Stimulated activated CD4-positive, alpha-beta T cell treated with anti-CD3 and anti-CD28 coated beads, Interleukin-15, amount 100 ng/mL, for 48 hours (primary cell): ENCODE measurements around the gene CTSH.
"Not testable (repeated sequence)": the region's sequence is repeated elsewhere in the genome, so short reads cannot be mapped to it uniquely, and the experiment has no call there.

Source experiments
- DNase-seq, 2 donors: peaks; one replicate each; pipeline ENCODE4 v3.0.0-alpha.2; 2020; ENCODE audit warnings: low read depth in 2 of 2

CTSH gene

DNA sequence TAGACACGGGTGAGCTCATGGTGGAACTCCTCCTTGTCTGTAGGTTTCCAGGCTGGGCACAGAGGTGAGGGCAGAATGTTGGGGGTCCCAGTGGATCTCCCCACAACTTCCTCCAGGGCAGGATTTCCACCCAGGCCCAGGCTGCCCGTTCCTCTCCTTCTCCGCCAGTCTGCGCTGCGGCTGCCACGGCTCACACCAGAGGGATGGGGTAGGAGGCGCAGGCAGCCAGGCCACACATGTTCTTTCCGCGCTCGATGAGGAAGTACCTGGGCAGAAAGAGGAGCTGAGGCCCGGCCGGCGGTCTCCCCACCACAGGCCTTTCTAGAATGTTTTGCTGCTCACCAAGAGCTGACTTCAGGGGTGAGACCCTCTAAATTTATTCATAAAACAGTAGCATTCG is 22.9 kb downstream of the CTSH start:
- no peak for DNase-seq

DNA sequence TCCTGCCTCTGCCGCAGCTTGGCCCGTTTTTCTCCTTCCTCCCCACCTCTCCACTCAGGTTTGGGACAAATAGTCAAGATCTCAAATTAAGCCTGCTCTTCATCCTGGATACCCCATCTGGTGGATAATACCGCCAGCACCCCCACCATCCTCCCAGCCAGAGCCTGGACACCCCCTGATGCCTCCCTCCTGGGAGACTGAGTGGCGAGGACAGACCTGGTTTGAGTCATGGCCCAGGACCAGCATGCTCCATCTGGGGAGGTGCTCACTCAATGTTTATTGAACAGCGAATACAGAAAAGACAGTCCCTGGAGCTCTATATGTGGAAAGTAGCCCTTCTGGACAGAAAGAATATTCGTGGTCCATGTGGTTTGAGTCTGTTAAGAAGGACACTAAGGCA is 23.3 kb downstream of the CTSH start:
- no peak for DNase-seq

- no peak for DNase-seq
Observed at GRCh38 chr15:78917888-78918287, 27.0 kb downstream of the CTSH start.

DNA sequence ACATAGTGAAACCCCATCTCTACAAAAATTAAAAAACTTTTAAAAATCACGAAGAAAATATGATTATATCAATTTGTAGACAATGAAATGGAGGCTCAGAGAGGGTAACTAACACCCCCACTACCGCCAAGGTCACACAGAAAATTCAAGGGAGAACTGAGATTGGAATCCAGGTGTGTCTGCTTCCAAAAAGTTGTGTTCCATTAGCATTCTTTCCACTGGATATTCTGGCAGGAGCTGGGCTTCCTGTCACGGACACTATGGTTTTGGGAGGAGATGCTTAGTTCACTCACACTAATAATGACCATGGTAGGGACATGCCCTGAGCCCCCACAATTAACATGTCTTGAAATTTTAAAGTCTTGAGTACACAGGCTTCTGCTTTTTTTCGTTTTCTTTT is 28.8 kb downstream of the CTSH start:
- DNase-seq: no peak

- DNase-seq: no peak
Observed at GRCh38 chr15:78915341-78916087, 29.3 kb downstream of the CTSH start.

GRCh38 chr15:78914027-78914764 is 30.6 kb downstream of the CTSH start:
- no peak for DNase-seq

- no peak for DNase-seq
Observed at GRCh38 chr15:78913012-78913411, 31.8 kb downstream of the CTSH start.

DNA sequence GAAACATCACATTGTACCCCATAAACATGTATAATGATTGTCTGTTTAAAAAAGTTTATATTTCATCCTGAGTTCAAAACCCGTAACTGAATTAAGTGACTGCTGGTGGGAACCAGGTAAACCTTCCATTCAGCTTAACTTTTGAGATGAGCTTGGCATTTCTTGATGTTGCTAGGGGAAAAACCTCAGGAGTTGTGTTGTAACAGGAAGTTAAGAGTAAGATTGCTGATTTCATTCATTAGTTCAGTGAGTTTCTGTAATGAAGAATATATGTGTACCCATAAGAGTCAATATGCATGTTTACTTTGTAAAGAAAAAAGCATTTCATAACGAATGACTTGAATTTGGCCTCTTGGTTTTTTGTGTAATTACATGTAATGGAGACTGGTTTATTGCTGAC is 32.5 kb downstream of the CTSH start:
- no peak for DNase-seq

DNA sequence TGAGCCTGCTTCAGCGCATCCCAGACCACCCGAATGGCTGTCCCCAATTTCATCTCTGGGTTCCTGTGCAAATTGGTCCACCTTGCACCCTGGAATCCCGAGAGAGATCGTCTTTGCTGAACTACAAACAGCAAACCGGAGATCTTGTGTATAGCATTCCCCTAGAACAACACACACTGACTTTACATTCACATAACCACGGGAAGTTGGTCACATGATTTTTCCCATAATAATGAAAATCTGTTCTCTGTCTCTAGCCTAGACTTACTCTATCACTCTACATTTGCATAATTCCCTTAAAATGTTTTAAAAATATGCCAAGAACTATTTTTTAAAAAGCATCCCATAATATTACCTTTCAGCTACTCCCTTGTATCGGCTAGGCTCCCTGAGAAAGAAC is 34.6 kb downstream of the CTSH start:
- no peak for DNase-seq

DNA sequence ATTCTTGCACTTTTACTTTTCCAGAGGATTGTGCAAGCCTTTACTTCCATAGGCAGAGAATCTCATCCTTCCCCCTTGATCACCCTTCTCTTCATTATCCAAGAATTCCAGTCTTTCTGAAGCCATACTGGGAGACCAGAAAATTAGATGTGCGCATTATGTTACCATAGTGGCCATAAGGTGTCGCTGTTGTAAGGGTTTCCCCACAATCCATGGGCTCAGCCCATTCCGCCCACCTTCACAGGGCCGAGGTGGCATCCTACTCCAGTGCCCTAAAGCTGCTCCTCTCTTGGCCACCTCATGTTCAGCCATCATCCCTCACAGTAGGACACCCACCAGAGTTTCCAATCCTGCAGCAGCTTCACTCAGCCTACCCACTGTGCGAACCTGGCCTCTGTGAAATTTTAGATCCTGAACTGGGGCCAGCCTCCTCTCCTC is 35.0 kb downstream of the CTSH start:
- no peak for DNase-seq

GRCh38 chr15:78909160-78909695 is 35.6 kb downstream of the CTSH start:
- DNase-seq: no peak

- DNase-seq: no peak
Observed at GRCh38 chr15:78907577-78907976, 37.3 kb downstream of the CTSH start.

DNA sequence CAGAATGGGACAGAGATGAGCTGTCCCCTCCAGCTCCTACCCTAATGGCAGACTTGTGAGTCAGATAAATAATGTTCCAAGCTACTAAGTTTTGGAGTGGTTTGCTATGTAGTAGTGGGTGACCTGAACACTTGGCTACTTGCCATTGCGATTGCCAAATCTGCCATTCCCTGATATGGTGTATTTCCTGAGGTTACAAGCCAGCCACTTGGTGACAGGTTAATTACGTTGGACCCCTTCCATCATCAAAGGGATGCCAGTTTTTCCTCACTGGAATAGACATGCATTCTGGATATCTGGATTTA is 38.6 kb downstream of the CTSH start:
- no peak for DNase-seq

DNA sequence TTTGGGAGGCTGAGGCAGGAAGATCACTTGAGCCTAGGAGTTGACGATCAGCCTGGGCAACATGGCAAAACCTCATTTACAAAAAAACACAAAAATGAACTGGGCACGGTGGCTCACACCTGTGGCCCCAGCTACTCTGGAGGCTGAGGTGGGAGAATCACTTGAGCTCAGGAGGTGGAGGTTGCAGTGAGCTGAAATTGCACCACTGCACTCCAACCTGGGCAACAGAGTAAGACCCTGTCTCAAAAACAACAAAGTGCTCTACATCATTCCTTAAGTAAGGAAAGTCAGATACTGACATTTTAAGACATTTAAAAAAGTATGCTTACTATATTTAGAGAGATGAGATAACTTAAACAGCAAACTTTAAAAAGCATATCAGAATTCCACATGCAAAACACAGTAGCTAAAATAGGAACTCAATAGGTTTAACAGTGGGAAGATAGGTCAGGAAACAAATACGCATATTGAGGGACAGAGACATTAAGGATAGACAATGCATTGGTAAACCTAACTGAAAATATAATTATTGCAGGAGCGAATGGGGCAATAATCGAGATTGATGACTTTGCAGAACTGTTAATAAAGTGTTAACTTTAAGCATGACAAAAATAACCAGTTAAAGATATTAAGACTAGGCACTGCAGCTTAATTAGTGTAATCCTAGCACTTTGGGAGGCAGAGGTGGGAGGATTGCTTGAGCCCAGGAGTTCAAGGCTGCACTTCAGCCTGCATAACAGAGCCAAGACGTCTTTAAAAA is 40.1 kb downstream of the CTSH start:
- no peak for DNase-seq

GRCh38 chr15:78902281-78903032 is 42.4 kb downstream of the CTSH start:
- DNase-seq: not testable (repeated sequence)

- not testable (repeated sequence) for DNase-seq
Observed at GRCh38 chr15:78900819-78901533, 43.9 kb downstream of the CTSH start.

DNA sequence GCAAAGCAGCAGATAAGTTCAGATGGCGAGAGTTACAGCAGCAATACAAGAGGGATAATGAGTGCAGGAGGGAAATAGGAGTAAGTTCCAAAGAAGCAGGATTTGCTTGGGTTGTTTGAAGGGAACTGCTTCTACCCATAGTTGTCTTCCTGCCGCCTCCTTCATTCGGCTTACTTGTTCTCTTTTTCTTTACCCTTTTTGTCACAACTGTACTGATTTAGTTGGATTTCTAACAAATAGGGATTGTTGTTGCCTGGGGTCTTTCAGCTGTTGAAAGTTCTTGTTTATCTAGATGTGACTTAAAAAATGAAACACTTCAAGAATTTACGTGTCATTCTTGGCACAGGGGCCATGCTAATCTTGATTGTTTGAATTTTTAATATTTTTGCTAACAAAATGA is 46.3 kb downstream of the CTSH start:
- no peak for DNase-seq

- no peak for DNase-seq
Observed at GRCh38 chr15:78895471-78895870, 49.4 kb downstream of the CTSH start.

GRCh38 chr15:78893538-78893937 is 51.3 kb downstream of the CTSH start:
- no peak for DNase-seq

DNA sequence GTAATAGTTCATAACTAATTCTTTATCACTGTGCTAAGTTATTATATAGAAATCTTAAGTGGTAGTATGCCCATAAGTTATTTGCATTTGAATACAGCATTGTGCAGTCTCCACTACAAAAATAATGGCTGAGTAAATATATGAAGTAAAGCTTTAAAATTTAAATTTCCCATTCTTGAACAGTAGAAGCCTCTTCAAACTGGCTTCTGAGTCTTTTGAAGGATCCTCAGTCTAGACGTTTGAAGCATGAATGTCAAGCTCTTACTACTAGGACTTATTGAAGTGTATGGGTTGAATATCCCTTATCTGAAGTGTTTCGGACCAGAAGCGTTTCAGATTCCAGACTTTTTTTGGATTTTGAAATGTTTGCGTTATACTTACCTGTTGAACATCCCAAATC is 55.8 kb downstream of the CTSH start:
- no peak for DNase-seq

- no peak for DNase-seq
Observed at GRCh38 chr15:78881681-78882080, 63.2 kb downstream of the CTSH start.
